Measurements from ENCODE around the gene CRIP2. TPM values are rescaled to one million over a fixed set of nuclear protein-coding genes. Genes with fewer than 3 reads are reported as not detected.

The CRIP2 gene
- total and polyA plus RNA-seq, 9 of the 15 experiments (the other 6 are each of a cell fraction or from before 2014, with no cell fraction given): 0.18 to 2.0 (median 0.69) TPM; not detected in 1

DNA sequence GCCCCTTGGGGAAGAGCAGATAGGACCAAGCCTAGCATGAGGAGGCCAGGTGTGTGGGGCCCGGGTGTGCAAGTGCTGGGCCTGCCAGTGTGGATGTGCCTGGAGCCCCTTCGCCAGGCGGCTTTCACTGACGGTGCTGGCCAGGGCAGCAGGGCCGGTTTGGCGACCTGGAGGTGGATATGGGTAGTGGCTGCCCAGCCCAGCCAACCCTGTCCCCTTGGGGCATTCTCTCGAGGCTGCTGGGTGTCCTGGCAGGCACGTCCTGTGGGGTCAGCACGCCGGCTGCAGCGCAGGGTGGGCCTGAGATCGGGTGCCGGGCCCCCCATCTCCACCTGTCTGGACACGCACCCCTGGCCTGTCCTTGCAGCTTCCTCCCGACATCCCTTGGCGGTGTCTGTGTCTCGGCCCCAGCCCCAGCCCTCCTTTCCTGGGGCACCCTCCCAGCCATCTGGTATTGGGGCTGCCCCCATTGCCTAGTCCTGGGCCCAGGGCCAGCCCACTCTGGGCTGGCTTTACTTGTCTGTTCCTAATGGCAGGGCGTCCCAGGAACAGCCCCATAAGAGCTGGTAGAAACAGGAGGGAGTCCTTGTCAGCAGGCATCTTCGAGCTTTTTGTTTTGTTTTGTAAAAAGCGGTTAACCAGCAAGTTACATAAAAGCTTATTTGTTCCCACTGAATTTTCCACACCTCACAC, 7.2 kb upstream of the CRIP2 start:
- in situ Hi-C loops (cut with MboI): no loop called here
- CTCF ChIA-PET (ENCODE audit: low intra/inter-chr PET ratio): no interaction called here
- no peak overlapping the region for H3K4me3 ChIP-seq
- WGBS (ENCODE audit: insufficient coverage, low coverage, missing lambda C conversion rate): 97% methylated on average over 5 of the region's 20 CpGs
- ATAC-seq: no peak
- no TSS peak for BruUV-seq (replicated peaks)
- FAIRE-seq: no peak
- no peak overlapping the region for H3K27ac ChIP-seq (ENCODE audit: extremely low read depth, low read depth, low read length)
- H3K9me3 ChIP-seq (replicated peaks; ENCODE audit: control insufficient read depth, insufficient read depth, low read depth, low read length): no peaks in the 10 kb centered on the region
- 0 out of 2 replicates have a peak, but pooled peaks have one; percentile 4 for TF ChIP-seq POLR2G (IDR thresholded peaks at IDR 0.05; ENCODE audit: low read depth, low read length)
- no peak for TF ChIP-seq ETV6 (IDR thresholded peaks at IDR 0.05; ENCODE audit: borderline replicate concordance in 1 of 2, low read depth in 2 of 2, low read length in 1 of 2)
- TF ChIP-seq ETV6 (CRISPR knock-in tag; IDR thresholded peaks at IDR 0.05; ENCODE audit: borderline replicate concordance): no peak
- intact Hi-C loops (cut with micrococcal nuclease): no loop called here
- POLR2A ChIA-PET: no interaction called here
- peaks cover 0 to 51% of the 10 kb centered on the region in 2 experiments; a peak in 2 of 5 replicates for H3K4me1 ChIP-seq (replicated peaks in 1 of 2; ENCODE audit: control insufficient read depth in 2 of 2, insufficient read depth in 2 of 2, low read length in 2 of 2)
- H3K36me3 ChIP-seq (ENCODE audit: control insufficient read depth, insufficient read depth, low read length): peaks cover 64% of the 10 kb centered on the region; the same call in 2 of the 3 replicates
- no peak overlapping the region for H2AFZ ChIP-seq (ENCODE audit: low read depth, low read length)
- no peaks in the 10 kb centered on the region; the same call in 1 of the 2 replicates for H4K20me1 ChIP-seq (replicated peaks; ENCODE audit: control insufficient read depth, insufficient read depth, low read length)
- H3K79me2 ChIP-seq (ENCODE audit: control insufficient read depth, insufficient read depth, low read length): no peaks in the 10 kb centered on the region
- H3K4me2 ChIP-seq (ENCODE audit: insufficient read depth, low read length): no peak overlapping the region
- H3K27me3 ChIP-seq (ENCODE audit: control insufficient read depth in 2 of 2, insufficient read depth in 2 of 2, low read length in 2 of 2): no peaks in the 10 kb centered on the region
- H3K9me1 ChIP-seq (ENCODE audit: control insufficient read depth, insufficient read depth, low read length): no peaks in the 10 kb centered on the region
- H3K9ac ChIP-seq (ENCODE audit: insufficient read depth in 1 of 2, low read depth in 2 of 2, low read length in 2 of 2): no peak overlapping the region
- DNase-seq (ENCODE audit: extremely low read depth in 1 of 4, low spot score in 3 of 4): no peak

DNA sequence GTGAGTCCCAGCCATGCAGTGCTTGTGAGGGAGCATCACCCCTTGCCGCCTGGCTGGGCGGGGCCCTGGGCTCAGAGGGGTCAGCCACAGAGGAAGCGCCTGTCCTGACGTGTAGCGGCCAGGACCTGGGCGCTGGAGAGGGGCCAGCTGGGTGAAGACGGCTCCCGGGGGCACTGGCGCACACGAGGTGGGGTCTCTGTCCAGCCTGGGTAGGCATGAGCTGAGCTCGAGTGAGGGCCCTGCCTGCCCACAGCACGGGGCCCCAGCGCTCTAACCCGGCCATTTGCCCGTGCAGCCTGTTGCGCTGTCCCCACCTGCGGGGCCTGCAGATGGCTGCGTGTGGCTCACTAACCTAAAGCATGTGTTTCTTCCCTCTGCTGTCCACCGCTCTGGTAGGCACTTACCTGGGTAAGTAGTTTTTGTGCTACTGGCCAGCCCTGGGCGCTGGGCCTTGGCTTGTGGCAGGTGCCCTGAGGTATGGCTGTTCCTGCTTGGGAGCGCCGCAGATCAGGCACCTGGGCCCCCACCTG, 6.6 kb upstream of the CRIP2 start:
- ChIA-PET POLR2A (interaction anchor here (0.6 kb wide), 1 partner anchor 1819 kb away, joined by 3 read pairs; no protein-coding TSS in a partner anchor), CTCF (ENCODE audit: low intra/inter-chr PET ratio) (no interaction called here)
- no peak overlapping the region for H3K4me3 ChIP-seq
- FAIRE-seq (no peak), ATAC-seq (no peak), DNase-seq (ENCODE audit: extremely low read depth in 1 of 4, low spot score in 3 of 4) (no peak)
- H3K4me2 ChIP-seq (ENCODE audit: insufficient read depth, low read length): no peak overlapping the region
- H3K9ac ChIP-seq (ENCODE audit: insufficient read depth in 1 of 2, low read depth in 2 of 2, low read length in 2 of 2): no peak overlapping the region
- H4K20me1 ChIP-seq (replicated peaks; ENCODE audit: control insufficient read depth, insufficient read depth, low read length): no peaks in the 10 kb centered on the region; the same call in 1 of the 2 replicates
- in situ Hi-C loops (cut with MboI): no loop called here
- H3K4me1 ChIP-seq (replicated peaks in 1 of 2; ENCODE audit: control insufficient read depth in 2 of 2, insufficient read depth in 2 of 2, low read length in 2 of 2): peaks cover 0 to 55% of the 10 kb centered on the region in 2 experiments; a peak in 2 of 5 replicates
- H3K27ac ChIP-seq (ENCODE audit: extremely low read depth, low read depth, low read length): no peak overlapping the region
- H3K9me3 ChIP-seq (replicated peaks; ENCODE audit: control insufficient read depth, insufficient read depth, low read depth, low read length): no peaks in the 10 kb centered on the region
- peaks cover 58% of the 10 kb centered on the region; the same call in 2 of the 3 replicates for H3K36me3 ChIP-seq (ENCODE audit: control insufficient read depth, insufficient read depth, low read length)
- TSS peak; percentile 38 for BruUV-seq (replicated peaks)
- no peaks in the 10 kb centered on the region for H3K9me1 ChIP-seq (ENCODE audit: control insufficient read depth, insufficient read depth, low read length)
- TF ChIP-seq NELFE (IDR thresholded peaks at IDR 0.05; ENCODE audit: insufficient read depth, insufficient read length): no peak
- peak; percentile 36; the same call in 1 of the 2 replicates for TF ChIP-seq POLR2G (IDR thresholded peaks at IDR 0.05; ENCODE audit: low read depth, low read length)
- WGBS (ENCODE audit: insufficient coverage, low coverage, missing lambda C conversion rate): 92% methylated on average over 10 of the region's 22 CpGs
- intact Hi-C loops (cut with micrococcal nuclease): no loop called here
- no peaks in the 10 kb centered on the region for H3K27me3 ChIP-seq (ENCODE audit: control insufficient read depth in 2 of 2, insufficient read depth in 2 of 2, low read length in 2 of 2)
- no peak overlapping the region for H2AFZ ChIP-seq (ENCODE audit: low read depth, low read length)
- H3K79me2 ChIP-seq (ENCODE audit: control insufficient read depth, insufficient read depth, low read length): no peaks in the 10 kb centered on the region
